ENCODE measurements around the gene CUBN. TPM values are rescaled to one million over a fixed set of nuclear protein-coding genes. Genes with fewer than 3 reads are reported as not detected.
A peak's percentile ranks its signal among the peaks of the same experiment; 100 is the strongest.
"Not testable (repeated sequence)": the region's sequence is repeated elsewhere in the genome, so short reads cannot be mapped to it uniquely, and the experiment has no call there.

CUBN gene
- total RNA-seq, 4 donors from 2014 or later, result 9.2 to 38.9 (median 25.4) TPM

DNA sequence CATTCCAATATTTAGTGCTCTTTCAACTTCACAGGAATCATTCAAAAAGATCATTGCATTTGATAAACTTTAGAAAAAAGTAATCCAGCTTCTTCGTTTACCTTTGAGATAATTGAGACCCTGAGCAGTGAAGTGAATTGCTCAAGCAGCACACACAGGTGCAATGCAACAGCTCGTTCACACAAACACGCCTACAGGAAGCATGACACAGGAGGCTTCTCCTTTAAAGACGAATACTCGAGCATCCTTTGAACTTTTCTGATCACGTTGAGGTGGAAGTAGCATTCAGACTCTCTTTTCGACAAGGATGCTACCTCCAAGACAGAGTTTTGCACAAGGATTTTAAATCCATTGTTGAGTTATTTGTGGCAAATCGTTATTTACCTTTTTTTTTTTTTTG, 294.4 kb downstream of the CUBN start:
- TF ChIP-seq EP300 (IDR thresholded peaks at IDR 0.05) (no peak), POLR2A (IDR thresholded peaks at IDR 0.05) (no peak)
- TF ChIP-seq, protein P1, sequence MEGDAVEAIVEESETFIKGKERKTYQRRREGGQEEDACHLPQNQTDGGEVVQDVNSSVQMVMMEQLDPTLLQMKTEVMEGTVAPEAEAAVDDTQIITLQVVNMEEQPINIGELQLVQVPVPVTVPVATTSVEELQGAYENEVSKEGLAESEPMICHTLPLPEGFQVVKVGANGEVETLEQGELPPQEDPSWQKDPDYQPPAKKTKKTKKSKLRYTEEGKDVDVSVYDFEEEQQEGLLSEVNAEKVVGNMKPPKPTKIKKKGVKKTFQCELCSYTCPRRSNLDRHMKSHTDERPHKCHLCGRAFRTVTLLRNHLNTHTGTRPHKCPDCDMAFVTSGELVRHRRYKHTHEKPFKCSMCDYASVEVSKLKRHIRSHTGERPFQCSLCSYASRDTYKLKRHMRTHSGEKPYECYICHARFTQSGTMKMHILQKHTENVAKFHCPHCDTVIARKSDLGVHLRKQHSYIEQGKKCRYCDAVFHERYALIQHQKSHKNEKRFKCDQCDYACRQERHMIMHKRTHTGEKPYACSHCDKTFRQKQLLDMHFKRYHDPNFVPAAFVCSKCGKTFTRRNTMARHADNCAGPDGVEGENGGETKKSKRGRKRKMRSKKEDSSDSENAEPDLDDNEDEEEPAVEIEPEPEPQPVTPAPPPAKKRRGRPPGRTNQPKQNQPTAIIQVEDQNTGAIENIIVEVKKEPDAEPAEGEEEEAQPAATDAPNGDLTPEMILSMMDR (IDR thresholded peaks at IDR 0.05), result no peak
- peaks cover 0 to 14% (median 0%) of the 10 kb centered on the region in 4 donors for H3K4me1 ChIP-seq
- no peaks in the 10 kb centered on the region for H3K9me3 ChIP-seq
- DNase-seq (ENCODE audit: low spot score in 2 of 2), result no peak
- H3K27ac ChIP-seq, result no peak overlapping the region
- 79 to 82% methylated on average over 8 of the region's 8 CpGs for WGBS, 2 donors
- H3K36me3 ChIP-seq, result peaks cover 0 to 18% (median 0%) of the 10 kb centered on the region in 3 donors
- H3K27me3 ChIP-seq, result no peaks in the 10 kb centered on the region
- no peak overlapping the region for H3K4me3 ChIP-seq

DNA sequence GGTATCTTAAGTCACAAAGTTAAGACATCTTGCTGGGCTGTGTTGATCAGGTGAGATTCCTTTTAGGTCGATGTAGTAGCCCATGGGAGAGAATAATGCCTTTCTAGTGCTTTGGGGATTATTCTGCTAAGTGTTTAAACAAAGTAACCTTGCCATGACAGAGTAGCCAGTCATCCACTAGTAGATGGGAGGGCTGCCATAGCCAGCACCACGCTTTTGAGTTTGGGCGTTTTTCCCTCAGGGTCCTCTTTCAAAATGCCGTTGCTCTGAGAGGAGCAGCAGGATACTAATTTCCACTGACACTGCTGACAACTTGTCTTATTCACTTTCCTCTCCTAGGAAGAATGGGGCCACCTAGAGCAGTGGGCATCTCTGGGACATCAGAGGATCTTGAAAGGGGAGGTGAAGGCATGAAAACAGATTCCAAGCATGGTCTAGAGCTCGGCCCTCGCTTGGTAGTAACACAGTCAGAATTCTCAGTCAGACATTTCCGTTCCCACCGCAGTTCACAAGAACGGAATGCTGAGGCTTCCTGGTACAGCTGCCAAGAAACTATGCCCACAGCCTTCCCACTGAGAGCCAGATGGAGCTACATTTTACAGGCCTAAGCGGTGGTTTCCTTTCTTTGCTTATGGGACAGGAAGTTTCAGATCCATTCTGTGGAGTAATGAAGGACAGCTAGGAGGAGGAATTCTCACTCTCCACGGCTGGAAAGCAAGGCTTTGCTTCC, 297.1 kb downstream of the CUBN start:
- H3K4me3 ChIP-seq, result no peak overlapping the region
- WGBS, 2 donors, result 37 to 63% methylated on average over 11 of the region's 11 CpGs
- TF ChIP-seq EP300 (IDR thresholded peaks at IDR 0.05), result peak in 1 of 2 donors; percentile 31
- no peak for TF ChIP-seq POLR2A (IDR thresholded peaks at IDR 0.05)
- TF ChIP-seq, protein P1 (IDR thresholded peaks at IDR 0.05), result no peak
- DNase-seq (ENCODE audit: low spot score in 2 of 2), result no peak
- peaks cover 0 to 29% (median 0%) of the 10 kb centered on the region in 4 donors for H3K4me1 ChIP-seq
- peak overlapping the region in 3 of 4 donors; percentile 49 to 89 (median 67) for H3K27ac ChIP-seq
- H3K36me3 ChIP-seq, result peaks cover 0 to 13% (median 0%) of the 10 kb centered on the region in 3 donors
- no peaks in the 10 kb centered on the region for H3K9me3 ChIP-seq
- H3K27me3 ChIP-seq, result no peaks in the 10 kb centered on the region

DNA sequence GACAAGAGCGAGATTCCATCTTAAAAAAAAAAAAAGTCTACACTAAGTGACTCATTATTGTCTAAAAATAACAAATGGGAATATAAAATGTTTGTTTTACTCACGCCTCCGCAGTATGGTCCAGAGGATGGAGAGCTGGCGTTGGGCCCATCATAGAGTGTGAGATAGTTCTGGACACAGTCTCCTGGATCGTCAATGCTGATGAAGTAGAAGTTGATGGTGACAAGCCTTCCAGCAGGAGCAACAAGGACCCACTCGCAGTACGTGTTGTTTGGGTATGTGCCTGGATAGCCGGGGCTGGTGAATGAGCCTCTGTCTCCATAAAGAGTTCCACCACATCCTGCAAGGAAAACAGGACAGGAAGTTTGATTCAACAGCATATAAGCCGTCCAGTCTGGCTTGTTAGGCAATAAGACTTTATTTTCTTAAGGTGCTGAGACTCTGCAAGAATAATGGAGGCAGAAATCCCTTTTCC, 300.9 kb downstream of the CUBN start:
- Histone ChIP-seq H3K4me1 (peaks cover 0 to 29% (median 0%) of the 10 kb centered on the region in 4 donors), H3K27me3 (no peaks in the 10 kb centered on the region), H3K4me3 (no peak overlapping the region), H3K9me3 (no peaks in the 10 kb centered on the region), H3K36me3 (peaks cover 0 to 7% (median 0%) of the 10 kb centered on the region in 3 donors), H3K27ac (peak overlapping the region in 2 of 4 donors; percentile 36 to 55)
- no peak for DNase-seq (ENCODE audit: low spot score in 2 of 2)
- no peak for TF ChIP-seq POLR2A (IDR thresholded peaks at IDR 0.05)
- no peak for TF ChIP-seq EP300 (IDR thresholded peaks at IDR 0.05)
- TF ChIP-seq, protein P1 (IDR thresholded peaks at IDR 0.05), result no peak
- 18 to 28% methylated on average over 9 of the region's 9 CpGs for WGBS, 2 donors

DNA sequence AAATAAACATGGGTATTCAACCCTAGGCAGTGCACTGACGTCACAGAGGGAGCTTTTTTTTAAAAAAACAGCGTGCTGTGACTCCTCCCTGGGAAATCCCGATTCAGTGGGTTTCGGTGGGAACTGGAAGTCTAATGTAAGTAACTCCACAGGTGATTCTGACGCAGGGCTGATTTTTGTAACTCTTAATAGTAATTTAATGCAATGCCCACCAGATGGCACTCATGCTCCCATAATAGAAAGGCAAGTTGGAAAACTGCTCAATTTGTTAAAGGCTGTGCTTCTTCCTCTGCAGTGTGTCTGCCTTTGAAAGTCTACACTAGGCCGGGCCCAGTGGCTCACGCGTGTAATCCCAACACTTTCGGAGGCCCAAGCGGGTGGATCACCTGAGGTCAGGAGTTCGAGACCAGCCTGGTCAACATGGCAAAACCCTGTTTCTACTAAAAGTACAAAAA, 301.5 kb downstream of the CUBN start:
- 10 to 15% methylated on average over 11 of the region's 11 CpGs for WGBS, 2 donors
- TF ChIP-seq EP300 (IDR thresholded peaks at IDR 0.05) (no peak), POLR2A (IDR thresholded peaks at IDR 0.05) (no peak)
- TF ChIP-seq, protein P1 (IDR thresholded peaks at IDR 0.05), result peak; percentile 46 to 68 (median 66)
- Histone ChIP-seq H3K9me3 (no peaks in the 10 kb centered on the region), H3K27ac (peak overlapping the region in 2 of 4 donors; percentile 36 to 55), H3K27me3 (no peaks in the 10 kb centered on the region), H3K4me3 (no peak overlapping the region), H3K4me1 (peaks cover 0 to 24% (median 0%) of the 10 kb centered on the region in 4 donors), H3K36me3 (peaks cover 0 to 12% (median 0%) of the 10 kb centered on the region in 3 donors)
- DNase-seq (ENCODE audit: low spot score in 2 of 2), result peak in 1 of 2 donors; percentile 54

DNA sequence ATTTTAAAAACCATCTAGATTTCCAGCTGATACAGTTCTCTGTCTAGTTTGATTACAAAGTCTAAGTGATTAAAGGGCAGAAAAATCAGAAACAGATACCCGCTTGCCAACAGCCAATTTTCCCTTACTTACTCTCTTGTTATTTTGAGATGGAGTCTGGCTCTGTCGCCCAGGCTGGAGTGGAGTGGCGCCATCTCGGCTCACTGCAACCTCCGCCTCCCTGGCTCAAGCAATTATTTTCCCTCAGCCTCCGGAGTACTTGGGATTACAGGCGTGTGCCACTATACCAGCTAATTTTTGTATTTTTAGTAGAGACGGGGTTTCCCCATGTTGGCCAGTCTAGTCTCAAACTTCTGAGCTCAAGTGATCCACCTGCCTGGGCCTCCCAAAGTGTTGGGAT, 302.1 kb downstream of the CUBN start:
- WGBS, 2 donors, result 64 to 67% methylated on average over 8 of the region's 8 CpGs
- Histone ChIP-seq H3K4me1 (peaks cover 0 to 19% (median 0%) of the 10 kb centered on the region in 4 donors), H3K36me3 (peaks cover 0 to 18% (median 0%) of the 10 kb centered on the region in 3 donors)
- H3K9me3 ChIP-seq; H3K4me3 ChIP-seq; H3K27me3 ChIP-seq; H3K27ac ChIP-seq; DNase-seq (ENCODE audit: low spot score in 2 of 2): not testable (repeated sequence)

Measured in tibial nerve (tissue), 4 donors.